Neuronal stem cell (in vitro differentiated cells): Measurements from ENCODE around the gene PATJ.

Experiments used
- DNase-seq: peaks from one replicate; pipeline ENCODE4 v3.0.0-alpha.2; 2013; ENCODE audit warnings: low spot score
- H2AFZ ChIP-seq: one replicate; pipeline ENCODE4 v1.6.1; 2013; ENCODE audit warnings: mild to moderate bottlenecking, low read length, inconsistent platforms
- H2AK5ac ChIP-seq: 2 replicates; pipeline ENCODE4 v1.6.1; 2013; ENCODE audit warnings: low read depth, mild to moderate bottlenecking, inconsistent platforms, low read length, moderate library complexity, mixed read lengths
- H2BK120ac ChIP-seq: 2 replicates; pipeline ENCODE4 v1.6.1; 2013; ENCODE audit warnings: low read depth, mild to moderate bottlenecking, inconsistent platforms, low read length, moderate library complexity, mixed read lengths
- H2BK12ac ChIP-seq: one replicate; pipeline ENCODE4 v1.6.1; 2013; ENCODE audit warnings: low read length, inconsistent platforms
- H2BK15ac ChIP-seq: 2 replicates; pipeline ENCODE4 v1.6.1; 2013; ENCODE audit warnings: mild to moderate bottlenecking, low read length, inconsistent platforms, mixed read lengths
- H2BK5ac ChIP-seq: one replicate; pipeline ENCODE4 v1.6.1; 2013; ENCODE audit warnings: inconsistent platforms, mild to moderate bottlenecking, low read length, moderate library complexity
- H3K14ac ChIP-seq: one replicate; pipeline ENCODE4 v1.6.1; 2013; ENCODE audit warnings: low read length, inconsistent platforms
- H3K18ac ChIP-seq: 2 replicates; pipeline ENCODE4 v1.6.1; 2013; ENCODE audit warnings: low read length, inconsistent platforms
- H3K23ac ChIP-seq: 2 replicates; pipeline ENCODE4 v1.6.1; 2013; ENCODE audit warnings: low read depth, mild to moderate bottlenecking, mixed read lengths, low read length, inconsistent platforms; ENCODE audit not compliant: poor library complexity
- H3K27ac ChIP-seq: replicated peaks from 3 replicates; pipeline ENCODE4 v1.5.1; 2013; ENCODE audit warnings: low read length, inconsistent platforms
- H3K27me3 ChIP-seq, 3 experiments: 2 replicates each; pipeline ENCODE4 v1.6.1; 2013; ENCODE audit warnings: low read length in 3 of 3, mild to moderate bottlenecking in 2 of 3, inconsistent platforms in 1 of 3, low read depth in 1 of 3, mixed read lengths in 1 of 3, moderate library complexity in 1 of 3; ENCODE audit not compliant: control insufficient read depth in 3 of 3, insufficient read depth in 3 of 3
- H3K36me3 ChIP-seq, 2 donors: replicated peaks in 1 of 2; 2 replicates each; pipeline ENCODE4 v1.6.1; 2013; ENCODE audit warnings: low read length in 2 of 2; ENCODE audit not compliant: control insufficient read depth in 2 of 2, insufficient read depth in 2 of 2
- H3K4ac ChIP-seq: 2 replicates; pipeline ENCODE4 v1.6.1; 2013; ENCODE audit warnings: inconsistent platforms, mild to moderate bottlenecking, low read length, moderate library complexity
- H3K4me1 ChIP-seq, 2 donors: 1 replicate in 1 of 2; 2 replicates in 1 of 2; pipeline ENCODE4 v1.6.1; 2013; ENCODE audit warnings: low read length in 2 of 2, low read depth in 1 of 2; ENCODE audit not compliant: control insufficient read depth in 2 of 2, insufficient read depth in 1 of 2
- H3K4me2 ChIP-seq: one replicate; pipeline ENCODE4 v1.6.1; 2013; ENCODE audit warnings: mild to moderate bottlenecking, low read length, inconsistent platforms; ENCODE audit not compliant: insufficient read depth, poor library complexity, severe bottlenecking
- H3K4me3 ChIP-seq, 2 donors: 2 replicates each; pipeline ENCODE4 v1.5.1; 2013; ENCODE audit warnings: low read length in 2 of 2, mild to moderate bottlenecking in 2 of 2, inconsistent platforms in 1 of 2, moderate library complexity in 1 of 2
- H3K79me1 ChIP-seq: one replicate; pipeline ENCODE4 v1.6.1; 2013; ENCODE audit warnings: low read depth, mild to moderate bottlenecking, inconsistent platforms, low read length, moderate library complexity
- H3K9ac ChIP-seq: one replicate; pipeline ENCODE4 v1.6.1; 2013; ENCODE audit warnings: mild to moderate bottlenecking, low read depth, low read length, inconsistent platforms; ENCODE audit not compliant: poor library complexity
- H3K9me3 ChIP-seq, 2 donors: replicated peaks in 1 of 2; 2 replicates each; pipeline versions ENCODE3 to v1.6.1; 2013; ENCODE audit warnings: low read length in 2 of 2, mild to moderate bottlenecking in 2 of 2, inconsistent platforms in 1 of 2, low read depth in 1 of 2, mixed read lengths in 1 of 2, moderate library complexity in 1 of 2; ENCODE audit not compliant: control insufficient read depth in 2 of 2, insufficient read depth in 1 of 2
- H4K8ac ChIP-seq: one replicate; pipeline ENCODE4 v1.6.1; 2013; ENCODE audit warnings: low read depth, mild to moderate bottlenecking, inconsistent platforms, low read length, moderate library complexity
- H4K91ac ChIP-seq: one replicate; pipeline ENCODE4 v1.6.1; 2013; ENCODE audit warnings: low read length, low read depth, mild to moderate bottlenecking, inconsistent platforms; ENCODE audit not compliant: poor library complexity
- WGBS, 2 donors: extraction: QIAGEN DNeasy Blood & Tissue Kit; methylation state at CpG; one replicate each; pipeline ENCODE4 v1.1.7; 2013; ENCODE audit warnings: missing lambda C conversion rate in 2 of 2, mixed read lengths in 1 of 2; ENCODE audit not compliant: insufficient read length in 2 of 2, insufficient replicate concordance in 1 of 2; ENCODE audit errors: extremely low coverage in 2 of 2; 5-methylcytosine and 5-hydroxymethylcytosine counted together

The PATJ gene

GRCh38 chr1:61808968-61809367 is 66.7 kb downstream of the PATJ start:
- Histone ChIP-seq H3K9ac (no peak overlapping the region), H3K4me2 (no peak overlapping the region), H2AK5ac (no peak overlapping the region), H3K27me3 (no peaks in the 10 kb centered on the region), H3K36me3 (no peaks in the 10 kb centered on the region), H3K23ac (no peak overlapping the region), H3K9me3 (no peaks in the 10 kb centered on the region), H2BK15ac (no peak overlapping the region), H4K8ac (no peak overlapping the region), H3K79me1 (no peaks in the 10 kb centered on the region), H2BK5ac (no peak overlapping the region), H3K4me3 (no peak overlapping the region), H3K4ac (no peak overlapping the region), H3K4me1 (no peaks in the 10 kb centered on the region), H3K18ac (no peak overlapping the region), H2AFZ (no peak overlapping the region), H2BK12ac (no peak overlapping the region), H3K14ac (no peak overlapping the region), H2BK120ac (no peak overlapping the region), H3K27ac (no peak overlapping the region), H4K91ac (no peak overlapping the region)
- no peak for DNase-seq
- no CpG with 5 or more reads among the region's 4 CpGs for WGBS, 2 donors

GRCh38 chr1:61812916-61813315 is 70.6 kb downstream of the PATJ start:
- no peak overlapping the region for H2BK12ac ChIP-seq
- H3K9ac ChIP-seq, result no peak overlapping the region
- H3K18ac ChIP-seq, result no peak overlapping the region
- no peak overlapping the region for H3K23ac ChIP-seq
- no peaks in the 10 kb centered on the region for H3K4me1 ChIP-seq
- no peaks in the 10 kb centered on the region for H3K79me1 ChIP-seq
- no peak overlapping the region for H2AK5ac ChIP-seq
- no peak overlapping the region for H3K4me2 ChIP-seq
- no peak overlapping the region for H3K27ac ChIP-seq
- no peaks in the 10 kb centered on the region for H3K27me3 ChIP-seq
- H3K14ac ChIP-seq, result no peak overlapping the region
- H4K8ac ChIP-seq, result no peak overlapping the region
- H2BK5ac ChIP-seq, result no peak overlapping the region
- no peak overlapping the region for H3K4me3 ChIP-seq
- WGBS, 2 donors, result no CpG with 5 or more reads among the region's 1 CpG
- H3K36me3 ChIP-seq, result no peaks in the 10 kb centered on the region
- no peak overlapping the region for H4K91ac ChIP-seq
- no peaks in the 10 kb centered on the region for H3K9me3 ChIP-seq
- no peak overlapping the region for H2BK120ac ChIP-seq
- H2AFZ ChIP-seq, result no peak overlapping the region
- H2BK15ac ChIP-seq, result no peak overlapping the region
- no peak overlapping the region for H3K4ac ChIP-seq
- no peak for DNase-seq

- WGBS, 2 donors, result no CpG with 5 or more reads among the region's 3 CpGs
- H3K36me3 ChIP-seq, result no peaks in the 10 kb centered on the region
- no peak overlapping the region for H2BK120ac ChIP-seq
- H3K27me3 ChIP-seq, result no peaks in the 10 kb centered on the region
- no peak overlapping the region for H3K4me2 ChIP-seq
- no peak overlapping the region for H2BK5ac ChIP-seq
- H2AFZ ChIP-seq, result no peak overlapping the region
- no peak overlapping the region for H2BK12ac ChIP-seq
- H3K9ac ChIP-seq, result no peak overlapping the region
- no peak overlapping the region for H3K18ac ChIP-seq
- DNase-seq, result no peak
- H3K9me3 ChIP-seq, result no peaks in the 10 kb centered on the region
- no peak overlapping the region for H3K4ac ChIP-seq
- no peak overlapping the region for H3K27ac ChIP-seq
- no peak overlapping the region for H4K8ac ChIP-seq
- no peak overlapping the region for H3K4me3 ChIP-seq
- no peak overlapping the region for H2BK15ac ChIP-seq
- no peak overlapping the region for H3K23ac ChIP-seq
- H4K91ac ChIP-seq, result no peak overlapping the region
- H3K4me1 ChIP-seq, result no peaks in the 10 kb centered on the region
- H3K79me1 ChIP-seq, result no peaks in the 10 kb centered on the region
- H2AK5ac ChIP-seq, result no peak overlapping the region
- H3K14ac ChIP-seq, result no peak overlapping the region
Observed at GRCh38 chr1:61816191-61816590, 73.9 kb downstream of the PATJ start.

DNA sequence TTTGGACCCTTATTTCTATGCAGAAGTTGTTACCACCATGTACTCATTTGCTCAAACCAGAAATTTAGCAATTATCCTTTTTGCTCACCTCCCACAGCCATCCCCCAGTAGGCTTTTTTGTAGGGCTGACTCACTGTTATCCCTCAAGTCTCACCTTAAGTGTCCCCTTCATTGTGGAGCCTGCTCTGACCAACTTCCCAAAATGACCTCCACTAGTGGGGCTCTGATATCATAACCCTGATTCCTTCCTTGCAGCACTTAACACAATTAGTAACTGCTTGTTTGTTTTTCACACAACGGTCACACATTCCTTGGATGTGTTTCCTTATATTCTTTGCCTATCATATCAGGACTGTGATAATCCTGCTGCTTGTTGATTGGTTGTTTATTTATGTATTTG is 76.7 kb downstream of the PATJ start:
- Histone ChIP-seq H3K23ac (no peak overlapping the region), H2BK5ac (no peak overlapping the region), H2BK120ac (no peak overlapping the region), H3K27ac (no peak overlapping the region), H3K4me1 (no peaks in the 10 kb centered on the region), H4K91ac (no peak overlapping the region), H3K9me3 (no peaks in the 10 kb centered on the region), H3K4me2 (no peak overlapping the region), H3K4me3 (no peak overlapping the region), H2BK12ac (no peak overlapping the region), H3K9ac (no peak overlapping the region), H3K36me3 (no peaks in the 10 kb centered on the region), H2BK15ac (no peak overlapping the region), H3K79me1 (no peaks in the 10 kb centered on the region), H2AK5ac (no peak overlapping the region), H3K27me3 (no peaks in the 10 kb centered on the region), H3K18ac (no peak overlapping the region), H3K4ac (no peak overlapping the region), H2AFZ (no peak overlapping the region), H4K8ac (no peak overlapping the region), H3K14ac (no peak overlapping the region)
- DNase-seq, result no peak
- WGBS, 2 donors, result no CpG with 5 or more reads among the region's 1 CpG
